GM19025 (cell line): ENCODE results near the gene TUBGCP2.

Experiments used
- ATAC-seq: cut with Tn5 transposase; IDR thresholded peaks from one replicate; pipeline ENCODE4 v1.9.1; 2021; ENCODE audit warnings: mild to moderate bottlenecking, low read depth, moderate library complexity; ENCODE audit not compliant: unreplicated experiment

TUBGCP2 gene

DNA sequence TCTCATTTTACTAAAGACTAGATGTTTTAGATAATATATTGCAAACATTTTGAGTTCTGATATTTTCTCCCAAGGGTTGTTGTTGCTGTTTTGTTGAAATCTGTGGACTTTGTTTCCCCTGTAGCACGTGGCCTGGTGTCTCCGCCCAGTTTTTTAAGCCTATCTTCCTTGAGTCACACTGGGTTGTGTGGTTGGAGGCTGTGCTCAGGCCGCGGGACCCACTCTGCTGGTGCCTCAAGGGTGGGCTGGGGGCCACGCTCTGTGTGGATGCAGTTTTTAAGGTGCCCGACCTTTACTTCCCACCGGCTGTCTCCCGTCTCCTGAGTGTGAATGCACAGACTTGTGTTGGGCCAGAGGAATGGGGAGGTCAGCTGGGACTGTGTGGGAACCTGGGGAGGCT is 34.3 kb upstream of the TUBGCP2 start:
- no peak for ATAC-seq

DNA sequence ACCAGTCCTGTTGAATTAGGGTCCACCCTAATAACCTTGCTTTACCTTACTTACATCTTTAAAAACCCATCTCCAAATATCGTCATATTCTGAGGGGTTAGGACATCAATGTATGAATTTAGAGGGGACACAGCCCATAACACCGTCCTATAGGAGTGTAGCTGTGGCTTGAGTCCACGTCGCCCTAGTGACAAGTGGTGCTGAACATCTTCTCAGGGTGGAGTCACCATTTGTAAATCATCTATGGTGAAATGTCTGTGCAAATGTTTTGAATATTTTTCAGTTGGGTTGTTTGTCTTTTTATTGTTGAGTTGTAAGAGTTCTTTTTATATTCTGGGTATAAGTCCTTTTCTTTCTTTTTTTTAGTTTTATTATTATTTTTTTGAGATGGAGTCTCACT is 33.3 kb upstream of the TUBGCP2 start:
- ATAC-seq: no peak

DNA sequence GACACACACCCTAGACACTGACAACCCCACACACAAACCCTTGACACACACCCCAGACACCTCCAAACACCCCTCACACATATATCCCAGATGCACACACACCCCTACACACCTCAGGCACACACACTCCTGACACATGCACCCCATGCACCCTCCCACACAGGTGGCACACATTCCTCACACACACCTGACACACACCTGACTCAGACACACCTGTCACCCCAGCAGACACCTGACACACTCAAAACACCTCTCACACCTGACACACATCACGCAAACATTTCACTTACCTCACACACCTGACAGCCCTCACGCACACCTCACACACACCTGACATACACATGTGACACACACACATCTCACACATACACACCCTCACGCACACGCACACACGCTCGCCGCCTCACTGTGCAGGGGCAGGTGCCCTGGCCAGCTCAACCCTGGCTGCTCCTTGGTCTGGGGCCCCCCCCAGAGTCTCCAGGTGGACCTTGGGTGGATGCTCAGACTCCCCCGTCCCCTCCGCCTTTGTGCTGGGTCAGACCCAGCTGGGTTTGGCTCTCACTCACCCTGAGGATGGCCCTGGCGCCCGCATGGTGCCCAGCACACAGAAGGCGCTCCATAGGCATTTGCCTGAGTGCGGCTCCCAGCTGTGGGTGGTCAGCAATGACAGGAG is 31.2 kb upstream of the TUBGCP2 start:
- ATAC-seq: no peak

DNA sequence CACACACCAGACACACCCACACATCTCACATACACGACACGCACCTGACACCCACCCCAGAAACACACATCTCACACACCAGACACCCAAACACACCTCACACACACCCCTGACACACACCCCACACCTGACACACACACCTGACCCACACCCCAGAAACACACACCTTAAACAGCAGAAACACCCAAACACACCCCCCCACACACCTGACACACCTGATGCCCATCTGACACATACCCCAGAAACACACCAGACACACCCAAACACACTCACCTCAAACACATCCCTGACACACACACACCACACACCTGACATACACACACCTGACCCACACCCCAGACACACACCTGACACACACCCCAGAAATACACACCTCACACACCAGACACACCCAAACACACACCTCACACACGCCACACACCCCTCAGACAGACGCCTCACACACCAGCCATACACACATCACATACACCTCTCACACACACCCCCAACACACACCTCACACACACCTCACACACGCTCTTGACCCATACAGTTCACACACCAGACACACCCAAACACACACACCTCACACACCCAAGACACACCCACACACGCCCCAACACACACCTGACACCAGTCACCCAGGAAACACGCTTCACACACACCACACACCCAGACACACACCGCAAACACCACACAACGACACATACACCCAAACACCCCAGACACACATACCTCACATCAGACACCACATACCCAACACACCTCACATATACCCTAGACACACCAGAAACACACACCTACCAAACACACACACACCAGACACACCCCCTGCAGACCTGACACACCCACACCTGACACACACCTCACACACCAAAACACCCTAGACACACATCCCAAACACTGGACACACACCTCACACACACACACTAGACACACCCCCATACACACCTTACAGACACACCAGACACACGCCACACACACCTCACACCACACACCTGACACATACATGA is 29.7 kb upstream of the TUBGCP2 start:
- no peak for ATAC-seq

DNA sequence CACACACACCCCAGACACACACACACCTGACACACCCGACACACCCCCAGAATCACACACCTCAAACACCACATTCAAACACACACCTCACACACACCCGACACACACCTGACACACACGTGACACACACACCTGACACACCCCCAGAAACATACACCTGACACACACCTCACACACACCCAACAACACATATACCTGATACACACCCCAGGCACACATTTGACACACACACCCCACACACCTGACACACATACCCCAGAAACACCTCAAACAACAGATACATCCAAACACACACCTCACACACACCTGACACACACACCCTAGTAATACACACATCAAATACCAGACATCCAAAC is 28.7 kb upstream of the TUBGCP2 start:
- no peak for ATAC-seq

DNA sequence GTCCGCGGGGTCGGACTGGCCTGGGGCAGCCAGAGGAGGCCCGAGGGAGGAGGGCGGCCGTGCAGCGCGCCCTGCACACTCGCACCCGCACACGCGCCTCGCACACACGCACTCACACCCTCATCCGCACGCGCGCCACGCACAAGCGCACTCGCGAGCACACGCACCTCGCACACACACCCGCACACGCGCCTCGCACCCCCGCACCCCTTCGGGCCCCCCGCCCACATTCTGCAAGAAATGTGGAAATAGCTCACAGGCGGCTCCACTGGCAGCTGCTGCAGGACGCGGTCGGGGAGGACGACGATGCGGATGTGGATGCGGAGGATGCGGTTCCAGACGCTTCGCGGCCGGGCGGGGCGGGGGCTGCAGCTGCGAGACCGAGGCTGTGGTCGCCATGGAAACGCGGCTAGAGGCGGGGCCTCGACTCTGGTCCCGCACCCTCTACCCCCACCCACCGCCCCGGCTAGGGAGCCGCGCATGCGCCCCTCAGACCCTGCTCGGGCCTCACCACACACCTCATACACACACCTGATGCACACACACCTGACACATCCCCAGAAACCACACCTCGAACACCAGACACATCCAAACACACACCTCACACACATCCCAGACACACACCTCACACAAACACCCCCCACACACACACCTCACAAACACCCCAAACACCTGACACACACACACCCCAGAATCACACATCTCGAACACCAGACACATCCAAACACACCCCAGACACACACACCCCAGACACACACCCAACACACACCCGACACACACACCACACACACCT is 28.1 kb upstream of the TUBGCP2 start, which contains the start of gene CALY:
Gene CALY, minus strand, starts transcription at position 320 of the 793 bp plus-strand sequence. CDS start 7,907 bp downstream, outside the sequence.
- ATAC-seq: no peak

DNA sequence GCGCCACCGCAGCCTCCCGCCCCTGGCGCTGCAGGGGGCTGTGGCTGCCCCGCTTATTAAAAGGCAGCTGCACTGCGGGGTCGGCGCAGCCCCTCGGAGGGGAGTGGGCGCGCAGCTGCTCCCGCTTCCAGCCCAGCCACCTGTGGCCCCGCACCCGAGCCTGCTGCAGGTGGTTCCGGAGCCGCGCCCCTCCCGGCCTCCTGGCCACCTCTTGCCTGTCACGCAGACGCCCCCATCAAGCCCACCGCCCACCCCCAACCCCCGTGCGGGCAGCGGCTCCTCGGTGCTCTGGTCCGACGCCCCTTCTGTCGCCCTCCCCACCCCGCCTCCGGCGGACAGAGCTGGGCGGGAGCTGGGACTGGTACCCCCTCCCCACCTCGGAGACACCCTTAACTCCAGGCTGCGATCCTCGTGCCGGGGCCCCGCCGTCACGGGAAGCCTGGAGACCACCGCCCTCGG is 27.5 kb upstream of the TUBGCP2 start:
- ATAC-seq: no peak

DNA sequence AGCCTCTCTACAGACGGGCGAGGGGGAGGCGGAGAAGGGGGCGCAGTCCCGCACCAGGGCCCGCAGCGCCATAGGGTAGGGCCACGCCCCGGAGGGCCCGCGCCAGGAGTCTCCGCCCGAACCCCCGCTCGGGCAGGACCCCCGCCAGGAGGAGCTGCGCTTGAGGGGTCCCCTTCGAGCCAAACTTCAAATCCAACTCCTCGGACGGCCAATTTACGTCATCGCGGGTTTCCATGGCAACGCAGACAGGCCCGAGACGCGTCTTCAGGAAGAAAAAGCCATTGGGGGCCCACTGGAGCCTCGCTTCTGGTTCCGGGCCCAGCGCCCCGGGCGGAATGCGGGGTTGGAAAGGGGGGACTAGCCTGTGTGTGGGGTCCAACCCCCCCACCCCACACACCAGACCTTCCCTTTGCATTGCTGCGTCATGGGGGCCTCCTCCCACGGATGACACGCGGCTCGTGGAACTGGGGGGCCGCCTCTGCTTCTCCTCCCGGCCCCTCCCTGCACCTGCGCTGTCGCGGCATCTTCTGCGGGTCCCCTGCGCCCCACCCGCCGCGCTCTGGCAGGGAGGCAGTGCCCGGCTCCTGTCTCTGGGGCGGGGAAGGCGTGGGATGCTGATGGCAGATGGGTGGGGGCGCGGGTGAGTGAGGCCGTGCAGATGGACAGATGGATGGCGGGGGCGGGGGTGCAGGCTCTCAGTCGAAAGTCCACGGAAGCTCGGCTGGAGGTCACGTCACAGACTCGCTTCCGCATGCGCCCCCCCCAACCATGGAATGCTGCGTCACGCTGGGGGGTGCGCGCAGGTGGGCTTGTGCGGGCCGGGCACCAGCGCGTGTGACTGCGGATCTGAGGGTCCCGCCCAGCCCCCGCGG is 26.8 kb upstream of the TUBGCP2 start:
- ATAC-seq: no peak

DNA sequence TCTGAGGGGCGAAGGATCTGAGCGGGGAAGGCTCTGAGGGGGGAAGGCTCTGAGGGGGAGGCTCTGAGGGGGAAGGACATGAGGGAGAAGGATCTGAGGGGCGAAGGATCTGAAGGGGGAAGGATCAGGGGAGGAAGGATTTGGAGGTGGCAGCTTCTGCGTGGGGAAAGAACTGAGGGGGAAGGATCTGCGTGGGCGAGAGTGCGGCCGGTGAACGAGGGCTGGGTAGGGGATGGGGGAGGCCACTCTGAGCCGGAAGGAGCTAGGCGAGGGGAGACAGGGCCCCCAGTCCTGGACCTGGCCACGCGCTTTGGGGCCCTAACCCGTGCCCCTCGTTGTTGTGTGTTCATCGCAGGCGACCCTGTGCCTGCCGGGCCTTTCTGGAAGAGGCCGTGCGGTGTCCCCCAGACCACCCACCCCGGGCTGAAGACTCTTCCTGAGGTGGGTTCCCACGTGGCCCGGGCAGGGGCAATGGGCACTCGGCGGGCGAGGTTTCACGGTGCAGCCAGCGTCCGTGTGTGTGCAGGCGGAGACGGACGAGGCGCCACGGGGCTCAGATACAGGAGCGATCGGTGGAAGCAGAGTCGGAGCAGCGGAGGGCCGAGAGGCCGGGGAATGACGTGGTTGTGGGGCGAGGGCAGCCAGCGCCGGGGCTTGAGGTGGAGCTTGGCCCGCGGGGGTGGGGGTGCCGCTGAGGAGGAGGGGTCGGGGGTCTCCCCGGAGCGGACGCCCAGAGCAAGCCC is 26.0 kb upstream of the TUBGCP2 start:
- ATAC-seq: no peak

DNA sequence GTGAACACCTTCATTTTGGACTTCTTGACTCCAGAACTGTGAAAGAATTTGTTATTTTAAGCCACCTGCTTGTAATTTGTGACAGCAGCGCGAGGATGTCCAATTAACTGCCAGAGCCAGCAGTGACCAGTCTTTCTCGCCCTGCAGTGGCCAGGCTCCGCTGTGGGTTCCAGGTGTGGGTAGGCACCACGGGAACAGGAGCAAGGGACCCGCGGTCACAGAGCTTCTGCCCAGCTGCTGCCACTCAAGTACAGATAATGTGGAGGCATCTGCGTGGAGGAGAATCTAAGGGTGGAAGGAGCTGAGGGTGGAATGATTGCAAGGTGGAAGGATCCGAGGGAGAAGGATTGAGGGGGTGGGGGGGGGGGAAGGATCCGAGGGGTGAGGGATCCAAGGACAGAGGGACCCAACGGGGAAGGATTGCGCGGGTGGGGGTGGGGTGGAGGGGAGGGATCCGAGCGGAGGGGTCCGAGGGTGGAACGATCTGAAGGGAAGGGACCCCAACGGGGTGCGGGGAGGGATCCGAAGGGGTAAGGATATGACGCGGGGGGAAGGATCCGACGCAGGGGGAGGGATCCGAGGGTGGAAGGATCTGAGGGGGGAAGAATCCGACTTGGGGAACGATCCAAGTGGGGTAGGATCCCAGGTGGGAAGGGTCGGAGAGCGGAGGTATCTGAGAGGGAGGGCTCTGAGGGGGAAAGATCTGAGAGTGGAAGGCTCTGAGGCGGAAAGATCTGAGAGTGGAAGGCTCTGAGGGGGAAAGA is 24.4 kb upstream of the TUBGCP2 start:
- ATAC-seq: no peak

DNA sequence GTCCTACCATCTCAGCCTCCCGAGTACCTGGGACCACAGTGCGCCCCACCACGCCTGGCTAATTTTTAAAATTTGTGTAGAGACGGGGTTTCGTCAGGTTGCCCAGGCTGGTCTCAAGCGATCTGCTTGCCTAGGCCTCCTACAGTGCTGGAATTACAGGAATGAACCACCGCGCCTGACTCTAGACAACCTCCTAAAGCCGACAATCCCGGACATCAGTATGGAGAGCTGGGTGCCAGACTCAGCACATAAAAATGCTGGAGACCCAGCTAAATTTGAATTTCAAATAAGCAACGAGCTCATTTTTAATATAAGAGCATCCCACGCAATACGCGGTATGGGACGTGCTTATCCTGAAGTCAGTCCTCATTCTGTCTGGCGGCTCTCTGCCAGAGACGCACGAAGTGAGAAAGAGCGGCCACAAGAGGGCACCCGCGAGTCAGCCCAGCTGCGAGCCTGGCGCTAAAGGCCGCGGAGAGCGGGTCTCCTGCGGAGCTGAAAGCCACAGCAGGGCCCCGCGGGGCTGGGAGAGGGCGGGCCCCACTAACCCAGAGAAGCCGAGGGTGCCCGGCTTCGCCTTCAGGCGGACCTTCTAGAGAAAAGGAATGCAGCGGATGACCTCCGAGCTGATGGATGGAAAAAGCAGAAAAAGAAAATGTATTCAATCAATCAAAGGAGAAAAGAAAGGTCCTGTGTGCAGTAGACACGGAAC is 21.0 kb upstream of the TUBGCP2 start:
- ATAC-seq: peak; percentile 70

DNA sequence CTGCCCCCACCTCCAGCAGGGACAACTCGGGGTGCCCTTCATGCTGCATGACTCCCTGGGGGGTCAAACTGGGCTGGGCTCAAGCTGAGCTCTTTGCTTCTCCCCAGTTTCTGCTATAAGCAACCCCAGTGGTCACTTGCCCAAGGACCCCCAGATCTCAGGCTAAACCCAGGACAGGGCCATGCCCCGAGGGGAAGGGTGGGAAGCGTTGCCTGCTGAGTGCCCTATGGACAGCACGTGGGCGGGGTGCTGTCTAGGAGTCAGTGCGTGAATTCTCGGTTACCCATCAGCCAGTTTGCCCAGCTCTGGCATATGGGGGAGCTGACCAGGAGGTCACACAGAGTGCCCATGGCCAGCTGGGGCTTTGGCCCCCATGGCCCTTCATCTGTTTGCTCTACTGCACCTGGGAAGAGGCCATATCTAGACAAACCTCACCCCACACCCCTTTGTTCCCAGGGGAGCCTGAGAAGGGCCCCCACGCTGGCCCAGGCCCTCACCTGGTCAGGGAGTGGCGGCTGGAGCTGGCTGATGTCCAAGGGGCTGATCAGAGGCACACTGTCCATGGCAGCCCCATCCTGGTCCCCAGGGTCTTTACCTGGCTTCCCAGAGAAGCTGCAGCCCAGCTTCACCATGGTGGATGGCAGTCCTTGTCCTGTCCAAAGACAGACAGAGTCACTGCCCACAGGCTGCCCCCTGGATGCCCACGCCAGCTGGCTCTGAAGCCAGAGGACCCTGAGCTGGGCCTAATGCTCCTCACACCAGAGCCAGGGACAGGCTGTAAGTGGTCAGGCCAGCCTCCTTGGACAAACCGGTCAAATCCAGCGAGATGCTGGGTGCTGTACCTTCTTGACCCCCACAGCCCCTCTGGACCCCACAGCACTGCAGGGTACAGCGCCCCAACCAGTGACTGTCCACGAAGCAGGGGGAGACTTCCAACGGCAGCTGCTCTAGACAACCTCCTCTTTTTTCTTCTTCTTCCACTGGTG is 20.0 kb upstream of the TUBGCP2 start:
- no peak for ATAC-seq

DNA sequence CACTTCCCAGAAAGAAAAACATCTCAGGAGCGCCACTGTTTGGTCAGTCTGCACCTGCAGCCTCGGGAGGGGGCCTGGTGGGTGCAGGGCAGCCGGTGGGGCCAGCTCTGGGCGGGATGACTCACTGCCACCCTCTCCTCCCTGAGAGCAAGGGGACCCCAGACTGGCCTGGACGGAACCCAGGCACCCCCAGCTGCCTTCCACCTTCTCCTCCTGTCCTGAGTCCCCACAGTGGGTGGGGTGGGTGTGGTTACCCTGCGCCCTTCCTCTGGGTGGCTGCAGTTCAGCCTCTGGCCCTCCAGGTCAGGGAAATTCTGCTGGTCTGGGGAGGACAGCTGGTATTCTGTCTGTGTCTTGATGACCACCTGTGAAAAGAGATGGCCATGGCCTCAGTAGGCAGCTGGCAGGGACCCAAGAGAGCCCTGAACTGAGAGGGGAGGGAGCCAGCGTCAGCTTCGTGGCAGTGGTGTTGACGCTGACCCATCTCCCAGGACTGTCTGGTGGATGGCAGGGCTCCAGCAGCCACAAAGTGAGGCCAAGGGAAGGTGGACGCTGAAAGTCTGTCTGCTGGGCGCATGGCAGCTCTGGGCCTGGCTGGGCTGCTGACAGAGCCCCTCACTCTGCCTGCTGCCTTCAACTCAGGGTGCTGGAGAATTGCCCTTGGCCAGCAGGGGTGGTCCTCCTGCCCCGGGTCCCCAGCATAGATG is 19.1 kb upstream of the TUBGCP2 start:
- ATAC-seq: no peak

DNA sequence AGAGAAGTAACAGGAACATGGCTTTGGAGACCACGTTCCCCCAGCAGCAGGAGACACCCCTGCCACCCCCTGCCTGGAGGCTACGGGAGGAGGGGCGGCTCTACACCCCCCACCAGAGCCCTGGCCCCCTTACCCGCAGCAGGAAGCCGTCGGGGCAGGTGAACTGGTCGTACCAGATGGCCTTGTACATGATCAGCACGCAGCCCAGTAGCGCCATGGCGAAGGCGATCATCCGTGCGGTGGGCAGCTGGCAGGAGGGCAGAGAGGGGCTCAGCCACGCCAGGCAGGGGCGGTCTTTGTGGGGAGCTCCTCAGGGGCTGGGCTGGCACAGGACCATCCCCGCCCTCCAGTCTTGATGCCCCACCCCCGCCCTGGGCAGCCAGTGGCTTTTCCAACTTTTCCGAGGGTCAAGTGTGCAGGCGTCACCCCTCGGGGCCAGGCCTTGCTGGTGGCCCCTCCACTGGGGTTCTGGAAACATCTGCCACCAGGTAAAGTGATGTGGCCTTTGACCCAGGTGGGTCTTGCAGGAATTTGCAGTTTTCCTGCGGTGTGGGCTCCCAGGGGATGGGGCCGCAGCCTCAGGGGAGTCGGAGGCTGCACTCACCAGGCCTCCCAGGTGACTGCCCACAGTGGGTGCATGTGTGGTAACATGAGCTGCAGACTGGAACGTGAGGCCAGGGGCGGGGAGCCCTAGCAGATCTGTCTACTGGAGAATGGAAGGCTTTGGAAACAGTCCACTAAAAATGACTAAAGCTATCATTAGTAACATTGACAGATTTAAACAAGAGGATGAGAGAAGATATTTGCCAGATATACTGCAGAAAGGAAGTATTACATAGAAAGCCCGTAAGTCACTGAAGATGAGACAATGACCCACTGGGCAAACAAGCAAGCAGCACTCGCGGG is 18.3 kb upstream of the TUBGCP2 start:
- ATAC-seq: no peak

DNA sequence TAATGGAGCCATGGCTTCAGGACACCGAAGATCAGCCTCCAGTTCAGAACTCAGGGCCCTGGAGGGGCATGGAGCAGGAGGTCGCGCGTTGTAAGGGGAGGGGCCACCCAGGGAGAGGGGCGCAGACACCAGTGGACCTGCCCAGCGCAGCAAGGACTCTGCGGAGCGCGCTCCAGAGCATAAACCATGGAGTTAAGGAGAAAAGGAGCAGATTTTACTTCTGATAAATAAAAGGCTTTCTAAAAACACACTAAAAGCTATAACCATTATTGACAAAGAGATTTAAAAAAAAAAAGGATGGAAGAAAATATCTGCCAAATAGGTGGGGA is 17.5 kb upstream of the TUBGCP2 start:
- ATAC-seq: no peak
